GM18498 (cell line): ENCODE results near the gene CCDC92.
"Not testable (repeated sequence)": the region's sequence is repeated elsewhere in the genome, so short reads cannot be mapped to it uniquely, and the experiment has no call there.

Experiments used
- ATAC-seq: cut with Tn5 transposase; IDR thresholded peaks from one replicate; pipeline ENCODE4 v1.9.1; 2021; ENCODE audit warnings: mild to moderate bottlenecking, moderate library complexity; ENCODE audit not compliant: unreplicated experiment

CCDC92 gene

DNA sequence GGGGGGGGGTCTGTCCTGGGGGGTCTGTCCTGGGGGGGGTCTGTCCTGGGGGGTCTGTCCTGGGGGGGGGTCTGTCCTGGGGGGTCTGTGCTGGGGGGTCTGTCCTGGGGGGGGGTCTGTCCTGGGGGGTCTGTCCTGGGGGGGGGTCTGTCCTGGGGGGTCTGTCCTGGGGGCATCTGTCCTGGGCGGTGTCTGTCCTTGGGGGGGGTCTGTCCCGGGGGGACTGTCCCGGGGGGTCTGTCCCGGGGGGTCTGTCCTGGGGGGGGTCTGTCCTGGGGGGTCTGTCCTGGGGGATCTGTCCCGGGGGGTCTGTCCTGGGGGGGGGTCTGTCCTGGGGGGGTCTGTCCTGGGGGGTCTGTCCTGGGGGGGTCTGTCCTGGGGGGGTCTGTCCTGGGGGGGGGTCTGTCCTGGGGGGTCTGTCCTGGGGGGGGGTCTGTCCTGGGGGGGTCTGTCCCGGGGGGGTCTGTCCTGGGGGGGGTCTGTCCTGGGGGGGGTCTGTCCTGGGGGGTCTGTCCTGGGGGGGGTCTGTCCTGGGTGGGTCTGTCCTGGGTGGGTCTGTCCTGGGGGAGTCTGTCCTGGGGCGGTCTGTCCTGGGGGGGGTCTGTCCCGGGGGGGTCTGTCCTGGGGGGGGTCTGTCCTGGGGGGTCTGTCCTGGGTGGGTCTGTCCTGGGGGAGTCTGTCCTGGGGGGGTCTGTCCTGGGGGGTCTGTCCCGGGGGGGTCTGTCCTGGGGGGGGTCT is 60.8 kb downstream of the CCDC92 start:
- not testable (repeated sequence) for ATAC-seq

DNA sequence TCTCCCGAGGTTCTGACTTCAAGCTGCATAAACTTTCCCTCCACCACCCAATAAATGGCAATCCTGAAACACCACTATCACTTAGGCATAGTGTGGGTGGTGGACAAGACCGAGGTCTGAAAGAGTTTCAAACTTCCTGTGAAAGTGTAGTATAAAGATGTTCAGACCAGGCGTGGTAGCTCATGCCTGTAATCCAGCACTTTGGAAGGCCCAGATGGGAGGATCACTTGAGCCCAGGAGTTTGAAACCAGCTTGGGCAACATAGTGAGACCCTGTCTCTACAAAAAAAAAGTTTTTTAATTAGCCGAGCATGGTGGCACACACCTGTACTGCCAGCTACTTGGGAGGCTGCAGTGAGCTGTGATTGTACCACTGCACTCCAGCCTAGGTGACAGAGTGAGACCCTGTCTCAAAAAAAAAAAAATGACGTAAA is 61.9 kb downstream of the CCDC92 start:
- no peak for ATAC-seq

DNA sequence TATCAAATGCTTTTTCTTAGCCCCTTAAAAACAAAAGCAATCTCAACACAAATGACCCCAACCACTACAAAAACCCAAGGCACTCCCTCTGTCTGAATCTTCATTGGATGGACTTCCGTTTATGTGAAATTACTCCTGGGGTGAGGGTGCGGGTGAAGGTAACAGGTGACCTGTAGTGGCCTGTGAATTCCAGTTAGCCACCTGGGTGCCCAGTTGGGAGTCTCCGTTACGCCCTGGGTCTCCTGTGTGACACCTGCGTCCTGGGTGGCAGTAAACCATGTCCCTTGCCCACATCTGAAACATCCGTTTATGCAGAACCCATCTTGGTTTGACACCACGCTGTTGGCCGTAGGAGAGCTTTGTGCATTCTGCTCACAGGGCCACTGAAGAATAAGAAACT is 62.6 kb downstream of the CCDC92 start:
- ATAC-seq = no peak

DNA sequence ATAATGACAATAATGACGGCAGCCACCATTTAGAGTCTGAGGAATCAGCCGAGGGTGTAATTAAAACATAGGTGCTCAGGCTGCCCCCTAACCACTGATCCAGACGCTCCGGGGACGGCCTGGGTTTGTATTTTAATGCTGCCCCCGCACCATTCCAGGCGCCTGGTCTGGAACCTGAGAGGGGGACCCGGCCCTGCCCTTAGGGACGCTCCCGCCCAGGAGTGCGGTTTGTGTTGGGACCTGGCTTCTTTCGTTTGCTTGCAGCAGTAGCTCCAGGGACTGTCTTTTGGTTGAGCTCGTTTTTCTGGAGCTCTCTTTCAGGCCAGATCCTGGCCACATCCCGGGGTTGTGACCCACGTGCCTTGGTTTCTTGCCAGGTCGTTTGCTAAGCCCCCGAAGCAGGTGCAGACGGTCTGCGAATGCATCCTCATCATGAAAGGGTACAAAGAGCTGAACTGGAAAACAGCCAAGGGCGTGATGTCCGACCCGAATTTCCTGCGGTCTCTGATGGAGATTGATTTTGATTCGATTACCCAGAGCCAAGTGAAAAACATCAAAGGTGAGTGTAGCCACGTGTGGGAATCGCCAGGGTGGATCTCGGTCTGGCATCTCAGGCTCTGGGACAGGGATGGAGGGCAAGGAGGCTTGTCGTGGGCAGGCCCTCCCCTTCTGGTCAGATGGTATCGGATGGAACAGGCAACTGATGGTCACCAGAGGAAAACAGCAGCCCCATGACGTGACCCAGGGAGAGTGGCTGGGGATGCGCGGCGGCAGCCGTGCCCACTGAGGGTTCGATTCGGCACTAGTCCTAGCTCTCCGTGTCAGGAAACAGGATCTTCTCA is 63.5 kb downstream of the CCDC92 start:
- no peak for ATAC-seq

DNA sequence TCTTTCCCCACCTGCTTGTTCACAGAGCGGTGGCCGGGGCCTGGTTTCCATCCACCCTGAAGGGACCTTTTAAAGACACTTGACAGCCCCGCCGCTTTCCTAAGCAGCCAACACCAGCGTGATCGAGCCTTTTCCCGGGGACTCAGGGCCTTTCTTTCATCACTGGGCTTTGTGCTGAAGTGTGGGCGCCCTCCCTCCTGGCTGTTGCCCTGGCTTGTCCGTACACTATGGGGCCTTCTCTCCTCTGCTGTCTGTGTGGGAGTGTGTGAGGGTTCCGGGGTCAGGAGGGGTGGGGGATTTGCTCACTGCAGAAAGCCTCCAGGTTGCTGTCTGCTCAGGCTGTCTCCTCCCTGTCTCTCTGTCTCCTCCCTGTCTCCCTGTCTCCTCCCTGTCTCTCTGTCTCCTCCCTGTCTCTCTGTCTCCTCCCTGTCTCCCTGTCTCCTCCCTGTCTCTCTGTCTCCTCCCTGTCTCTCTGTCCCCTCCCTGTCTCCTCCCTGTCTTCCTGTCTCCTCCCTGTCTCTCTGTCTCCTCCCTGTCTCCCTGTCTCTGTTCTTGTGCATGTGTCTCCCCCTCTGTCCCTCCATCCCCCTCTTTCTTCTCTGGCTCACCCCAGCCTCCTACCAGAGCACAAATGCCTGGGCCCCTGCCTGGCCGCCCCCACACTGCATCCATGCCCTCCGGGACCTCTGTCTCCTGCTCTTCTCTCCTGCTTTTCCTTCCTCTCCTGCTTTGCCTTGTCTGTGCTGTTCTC is 64.7 kb downstream of the CCDC92 start:
- ATAC-seq = no peak

DNA sequence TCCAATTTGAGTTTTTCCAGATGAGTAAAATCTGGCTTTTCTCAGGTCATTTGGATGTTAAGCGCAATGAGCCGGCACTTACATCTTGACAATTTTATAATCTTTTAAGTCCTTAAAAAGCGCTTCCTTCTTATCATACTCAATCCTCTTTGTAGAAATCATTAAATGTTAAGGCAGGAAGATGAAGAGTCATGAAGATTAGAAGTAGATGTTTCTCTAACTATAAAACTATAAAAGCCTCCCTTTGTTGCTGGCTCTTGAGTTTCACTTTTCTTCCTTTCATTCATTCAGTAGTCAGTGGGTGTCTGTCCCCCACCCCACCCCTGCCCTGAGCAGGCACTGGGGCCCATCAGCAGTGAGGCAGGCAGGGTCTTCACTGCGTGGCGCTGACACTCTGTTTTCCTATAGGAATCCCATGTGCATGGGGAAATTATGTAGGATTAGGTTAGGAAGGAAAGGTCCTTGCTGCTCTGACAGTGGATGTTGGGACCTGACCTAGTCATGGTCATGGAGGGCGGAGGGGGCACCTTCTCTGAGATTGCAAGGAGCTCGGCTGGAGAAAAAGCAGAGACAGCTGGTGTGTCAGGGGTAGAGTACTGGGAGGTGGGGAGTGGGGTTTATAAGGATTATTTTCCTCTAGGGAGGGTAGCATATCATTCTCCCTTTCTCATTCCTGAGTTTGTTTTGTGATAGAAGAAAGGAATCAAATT is 65.8 kb downstream of the CCDC92 start:
- ATAC-seq = no peak

DNA sequence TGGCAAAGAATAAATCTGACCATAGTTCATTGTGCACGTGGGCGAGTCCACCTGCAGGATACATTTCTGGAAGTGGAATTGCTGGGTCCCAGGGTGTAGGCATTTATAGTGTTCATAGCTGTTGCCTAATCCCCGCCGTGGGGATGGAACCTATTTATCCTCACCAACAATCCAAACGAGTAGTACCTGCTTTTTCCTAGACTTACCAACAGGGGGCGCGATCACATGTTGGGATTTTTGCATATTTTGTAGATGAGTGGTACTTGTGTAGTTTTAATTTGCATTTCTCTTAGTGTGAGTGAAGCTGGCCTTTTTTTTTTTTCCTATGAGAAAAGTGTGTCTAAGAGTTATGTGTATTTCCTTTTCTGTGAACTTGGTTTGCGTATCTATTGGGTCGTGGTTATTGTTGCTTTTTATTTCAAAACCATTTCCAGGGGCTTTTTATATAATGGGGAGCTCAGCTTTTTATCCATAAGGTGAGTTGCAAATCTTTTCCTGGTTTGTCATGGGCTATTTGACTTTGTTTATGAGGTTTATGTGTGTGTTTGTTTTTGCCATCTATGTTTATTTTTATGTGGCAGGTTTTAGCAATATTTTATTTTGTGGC is 67.2 kb downstream of the CCDC92 start:
- no peak for ATAC-seq

DNA sequence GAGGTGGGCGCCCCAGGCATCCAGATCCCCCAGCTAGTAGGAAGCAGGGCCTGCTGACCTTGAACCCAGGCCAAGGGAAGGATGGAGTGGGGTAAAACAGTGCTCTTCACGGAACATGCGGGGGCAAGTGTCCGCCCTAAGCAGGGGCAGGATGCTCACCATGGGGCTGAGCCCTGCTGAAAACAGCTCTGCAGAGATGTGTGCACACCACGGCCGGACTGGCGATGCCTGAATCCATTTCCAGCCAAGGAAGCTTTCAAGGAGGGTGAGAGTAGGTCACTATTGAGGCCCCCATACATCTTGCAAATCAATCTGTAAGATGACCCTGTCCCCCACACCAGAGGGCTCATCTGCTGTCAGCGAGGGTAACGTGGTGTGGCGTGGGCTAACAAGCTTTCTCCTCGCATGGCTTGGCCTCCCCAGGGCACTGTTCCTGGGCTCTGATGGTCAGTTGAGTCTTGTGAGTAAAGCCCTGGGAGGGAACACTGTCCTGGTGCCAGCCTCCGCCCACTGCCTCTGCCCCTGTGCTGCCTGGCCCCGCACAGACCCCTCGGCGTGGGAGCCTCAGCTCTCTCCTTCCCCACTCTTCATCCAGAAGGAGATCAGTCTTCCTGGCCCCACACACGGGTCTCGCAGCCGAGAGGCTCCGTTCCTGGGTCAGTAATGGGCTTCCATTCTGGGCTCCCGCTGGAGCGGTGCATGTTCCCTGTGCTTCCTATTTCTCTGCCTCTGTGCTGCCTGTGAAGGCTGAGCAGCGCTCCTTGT is 69.1 kb downstream of the CCDC92 start:
- no peak for ATAC-seq

DNA sequence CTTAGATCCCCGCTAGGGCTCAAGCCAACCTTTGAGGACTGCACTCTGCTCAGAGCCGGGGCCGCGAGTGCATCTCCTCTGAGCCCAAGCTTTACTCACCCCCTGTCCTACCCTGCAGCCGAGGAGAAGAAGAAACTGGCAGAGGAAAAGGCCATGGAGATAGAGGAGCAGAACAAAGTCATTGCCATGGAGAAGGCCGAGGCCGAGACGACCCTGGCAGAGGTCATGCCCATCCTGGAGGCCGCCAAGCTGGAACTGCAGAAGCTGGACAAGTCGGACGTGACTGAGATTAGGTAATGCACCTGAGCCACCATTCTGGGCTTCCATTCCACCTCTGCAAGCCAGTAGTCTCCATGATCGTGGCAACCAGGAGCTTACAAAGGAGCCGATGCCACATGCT is 69.8 kb downstream of the CCDC92 start:
- no peak for ATAC-seq

DNA sequence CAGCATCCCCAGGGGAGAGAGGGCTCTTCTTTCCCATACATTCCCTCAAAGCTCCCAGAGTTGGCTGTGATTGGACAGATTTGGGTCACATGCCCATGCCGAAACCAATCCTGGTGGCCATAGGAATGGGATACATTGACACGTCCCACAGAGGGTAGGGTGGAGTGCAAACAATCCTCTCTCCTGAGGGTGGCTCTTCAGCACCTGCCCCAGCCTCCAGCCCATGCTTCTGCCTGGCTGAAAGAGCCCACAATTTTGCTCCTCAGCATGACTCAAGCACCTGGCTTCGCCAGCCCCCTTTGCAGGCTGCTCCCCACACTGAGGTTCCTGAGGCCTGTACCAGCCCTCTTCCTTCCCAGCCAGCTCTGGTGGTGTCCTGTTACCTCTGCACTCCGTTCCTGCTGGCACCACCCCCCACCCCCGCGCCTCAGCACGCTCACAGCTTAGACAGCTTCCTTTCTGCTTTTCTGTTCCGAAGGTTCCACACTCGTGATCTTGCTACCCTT is 71.7 kb downstream of the CCDC92 start:
- no peak for ATAC-seq

DNA sequence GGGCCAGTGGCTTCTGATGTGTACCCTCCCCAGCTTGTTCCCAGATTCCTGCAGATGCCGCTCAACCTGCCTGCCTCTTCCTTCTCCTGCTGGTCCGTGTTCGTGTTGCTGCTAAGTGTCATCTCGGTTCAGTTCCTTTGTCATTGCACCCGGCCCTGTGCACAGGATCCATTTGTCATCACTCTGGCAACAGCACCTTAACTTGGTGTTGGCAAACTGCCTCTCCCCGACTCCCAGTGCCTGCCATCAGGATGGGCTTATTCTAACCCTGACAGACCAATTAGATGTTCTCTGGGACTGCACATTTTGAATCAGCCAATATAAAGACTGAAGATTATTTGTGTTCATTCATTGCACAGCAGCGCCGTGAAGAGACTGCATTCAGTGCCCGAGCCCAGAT is 73.3 kb downstream of the CCDC92 start:
- ATAC-seq = no peak

DNA sequence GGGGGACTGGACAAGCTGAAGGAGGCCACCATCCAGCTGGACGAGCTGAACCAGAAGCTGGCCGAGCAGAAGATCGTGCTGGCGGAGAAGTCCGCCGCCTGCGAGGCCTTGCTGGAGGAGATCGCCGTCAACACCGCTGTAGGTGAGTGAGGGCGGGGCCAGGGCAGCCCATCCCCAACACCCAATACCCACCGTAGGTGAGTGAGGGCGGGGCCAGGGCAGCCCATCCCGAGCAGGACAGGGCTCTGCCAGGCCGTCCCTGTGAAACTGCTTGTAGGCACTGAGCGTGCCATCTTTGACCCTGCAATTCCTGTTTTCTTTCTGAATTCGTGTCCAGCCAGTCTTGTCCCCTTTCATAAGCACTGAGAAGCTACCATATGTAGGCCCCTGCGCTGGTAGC is 74.0 kb downstream of the CCDC92 start:
- no peak for ATAC-seq

DNA sequence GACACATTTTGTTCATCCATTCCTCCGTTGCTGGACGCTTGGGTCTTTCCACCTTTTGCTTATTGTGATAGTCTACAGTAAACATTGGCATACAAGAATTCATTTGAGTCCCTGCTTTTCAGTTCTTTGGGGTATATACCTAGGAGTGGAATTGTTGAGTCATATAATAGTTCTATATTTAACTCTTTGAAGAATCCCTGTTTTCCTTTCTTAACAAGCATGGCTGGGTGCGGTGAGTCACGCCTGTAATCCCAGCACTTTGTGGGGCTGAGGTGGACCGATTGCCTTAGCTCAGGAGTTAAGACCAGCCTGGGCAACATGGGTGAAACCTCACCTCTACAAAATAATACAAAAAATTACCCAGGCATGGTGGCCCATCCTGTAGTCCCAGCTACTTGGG is 75.4 kb downstream of the CCDC92 start:
- no peak for ATAC-seq

DNA sequence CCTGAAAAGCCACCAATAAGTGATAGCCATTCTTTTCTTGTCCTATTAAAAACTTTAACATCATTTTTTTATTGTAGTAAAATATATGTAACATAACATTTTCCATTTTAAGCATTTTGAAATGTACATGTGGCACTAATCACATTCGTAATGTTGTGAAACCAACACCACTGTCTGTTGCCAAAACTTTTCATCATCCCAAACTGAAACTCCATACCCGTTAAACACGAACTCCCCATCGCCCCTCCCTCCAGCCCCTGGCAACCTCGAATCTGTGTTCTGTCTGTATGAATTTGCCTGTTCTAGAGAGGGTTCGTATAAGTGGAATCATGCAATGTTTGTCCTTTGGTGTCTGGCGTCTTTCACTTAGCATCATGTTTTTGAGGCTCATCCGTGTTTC is 75.9 kb downstream of the CCDC92 start:
- ATAC-seq = no peak

DNA sequence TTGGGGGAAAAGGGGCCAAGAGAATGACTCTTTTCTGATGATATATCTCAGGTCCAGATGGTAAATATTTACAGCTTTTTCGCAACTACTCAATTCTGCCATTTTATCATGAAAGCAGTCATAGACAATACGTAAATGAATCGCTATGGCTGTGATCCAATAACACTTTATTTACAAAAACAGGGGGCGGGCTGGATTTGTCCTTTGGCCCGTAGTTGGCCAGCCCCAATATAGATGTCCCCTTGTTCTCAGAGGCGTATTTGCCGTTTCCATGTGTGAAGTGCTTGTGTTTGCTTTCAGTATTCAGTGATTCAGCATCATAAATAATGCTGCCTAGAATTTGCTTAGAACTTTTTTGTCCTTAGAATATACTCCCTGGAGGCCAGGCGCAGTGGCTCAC is 77.2 kb downstream of the CCDC92 start:
- ATAC-seq = no peak

DNA sequence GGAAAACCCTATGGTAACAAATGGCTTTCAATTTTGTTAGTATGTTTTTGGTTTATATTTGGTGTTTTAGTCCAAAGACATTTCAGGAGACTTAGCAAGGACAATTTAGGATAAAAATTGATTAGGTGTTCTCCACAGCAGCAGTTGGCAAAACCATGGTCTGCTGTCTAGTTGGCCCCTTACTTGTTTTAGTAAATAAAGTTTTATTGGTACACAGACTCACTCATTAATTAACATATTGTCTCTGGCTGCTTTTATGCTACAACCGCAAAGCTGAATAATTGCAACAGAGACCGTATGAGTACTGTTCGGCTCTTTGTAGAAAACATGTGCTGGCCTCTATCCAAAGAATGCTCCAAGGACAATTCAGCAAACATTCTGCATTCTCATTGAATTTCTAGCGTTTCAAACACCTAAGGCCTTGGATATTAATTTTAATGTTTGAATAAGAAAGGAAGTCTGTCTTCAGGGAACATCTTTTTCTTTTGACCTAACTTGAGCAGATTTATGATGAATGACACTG is 77.7 kb downstream of the CCDC92 start:
- ATAC-seq = no peak

DNA sequence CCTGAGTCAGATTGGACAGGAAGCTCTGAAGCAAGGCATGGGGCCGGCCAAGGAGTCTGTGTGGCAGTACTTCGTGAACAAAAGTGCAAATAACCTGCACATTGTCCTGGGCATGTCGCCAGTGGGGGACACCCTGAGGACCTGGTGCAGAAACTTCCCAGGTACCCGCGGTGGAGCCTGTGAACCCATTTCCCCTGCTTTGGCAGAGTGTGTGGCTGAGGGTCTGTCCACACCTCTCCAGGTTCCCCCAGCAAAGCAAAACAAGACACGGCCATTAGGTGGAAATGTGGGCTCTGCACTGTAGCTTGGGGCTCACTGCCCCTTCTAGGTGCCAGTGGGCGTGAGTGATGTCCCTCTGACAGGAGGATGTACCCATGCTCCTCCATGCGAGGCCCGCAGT is 79.4 kb downstream of the CCDC92 start:
- no peak for ATAC-seq

DNA sequence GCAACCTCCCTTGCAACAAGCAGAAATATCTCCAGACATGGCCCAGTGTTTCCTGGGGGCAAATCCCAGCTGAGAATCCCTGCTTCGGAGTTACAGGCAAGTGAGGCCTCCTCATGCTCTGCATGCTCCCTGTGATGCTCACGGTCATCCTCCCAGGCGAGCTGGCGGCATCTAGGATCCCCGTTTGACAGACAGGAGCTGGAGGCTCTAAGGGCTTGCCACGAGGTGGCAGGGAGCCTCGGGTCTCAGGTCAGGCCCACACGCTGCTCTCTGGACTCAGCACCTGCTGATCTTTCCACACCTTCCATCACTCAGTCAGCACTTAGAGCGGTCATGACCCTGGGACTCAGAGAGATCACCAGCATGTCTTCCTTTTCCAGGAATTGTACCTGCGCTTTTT is 79.8 kb downstream of the CCDC92 start:
- no peak for ATAC-seq

DNA sequence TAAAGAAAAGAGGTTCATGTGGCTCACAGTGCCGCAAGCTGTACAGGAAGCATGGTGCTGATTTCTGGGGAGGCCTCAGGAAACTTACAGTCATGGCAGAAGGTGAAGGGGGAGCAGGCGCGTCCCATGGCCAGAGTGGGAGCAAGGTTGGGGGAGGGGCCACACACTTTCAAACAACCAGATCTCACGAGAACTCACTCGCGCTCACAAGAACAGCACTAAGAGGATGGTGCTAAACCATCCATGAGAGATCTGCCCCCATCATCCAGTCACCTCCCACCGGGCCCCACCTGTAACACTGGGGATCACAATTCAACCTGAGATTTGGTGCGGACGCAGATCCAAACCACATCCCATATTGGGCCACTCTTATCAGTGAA is 80.5 kb downstream of the CCDC92 start:
- ATAC-seq = no peak
